ENCODE measurements around the gene LHX8.

Gene LHX8

GRCh38 chr1:75130865-75131564 is 3.2 kb upstream of the LHX8 start:
- Histone ChIP-seq H3K4ac (ENCODE audit: low read depth in 1 of 2, low read length in 2 of 2) (no peak overlapping the region), H3K9me3 (ENCODE audit: control insufficient read depth, low read length) (peaks cover 13% of the 10 kb centered on the region), H2BK5ac (ENCODE audit: low read depth, low read length, poor library complexity, severe bottlenecking) (no peak overlapping the region), H4K8ac (ENCODE audit: low read length) (no peak overlapping the region), H3K79me1 (replicated peaks; ENCODE audit: low read length, poor library complexity, severe bottlenecking) (no peaks in the 10 kb centered on the region), H3K23ac (ENCODE audit: low read length in 2 of 2) (no peak overlapping the region), H2AK5ac (ENCODE audit: low read length, severe bottlenecking) (no peak overlapping the region), H2BK120ac (ENCODE audit: low read depth, low read length) (no peak overlapping the region), H4K91ac (ENCODE audit: low read length) (no peak overlapping the region), H2BK15ac (ENCODE audit: low read depth, poor library complexity, severe bottlenecking) (no peak overlapping the region), H3K4me2 (ENCODE audit: low read length, poor library complexity, severe bottlenecking) (no peak overlapping the region), H3K9ac (ENCODE audit: low read length) (no peak overlapping the region), H2AFZ (ENCODE audit: low read depth, low read length) (no peak overlapping the region), H3K14ac (ENCODE audit: low read length in 2 of 2) (no peak overlapping the region), H3K18ac (ENCODE audit: low read depth in 1 of 2, low read length in 2 of 2) (no peak overlapping the region), H3K27me3 (ENCODE audit: control insufficient read depth in 1 of 2, insufficient read depth in 1 of 2, low read length in 2 of 2) (peaks cover 96 to 98% of the 10 kb centered on the region in 2 experiments), H2BK12ac (ENCODE audit: low read length in 2 of 2) (no peak overlapping the region), H3K27ac (ENCODE audit: low read length, poor library complexity, severe bottlenecking) (no peak overlapping the region), H3K36me3 (ENCODE audit: control insufficient read depth in 1 of 2, insufficient read depth in 2 of 2, low read depth in 1 of 2, low read length in 2 of 2) (no peaks in the 10 kb centered on the region), H3K4me3 (ENCODE audit: insufficient read depth in 1 of 2, low read depth in 1 of 2, low read length in 2 of 2) (no peak overlapping the region), H3K4me1 (ENCODE audit: control insufficient read depth, insufficient read depth, low read depth, low read length) (peaks cover 17% of the 10 kb centered on the region)
- WGBS: 3% methylated on average over 32 of the region's 36 CpGs
- DNase-seq: no peak

GRCh38 chr1:75131565-75132241 is 2.5 kb upstream of the LHX8 start:
- Histone ChIP-seq H3K18ac (ENCODE audit: low read depth in 1 of 2, low read length in 2 of 2) (no peak overlapping the region), H2BK12ac (ENCODE audit: low read length in 2 of 2) (no peak overlapping the region), H3K23ac (ENCODE audit: low read length in 2 of 2) (no peak overlapping the region), H3K14ac (ENCODE audit: low read length in 2 of 2) (no peak overlapping the region), H4K8ac (ENCODE audit: low read length) (no peak overlapping the region), H3K9ac (ENCODE audit: low read length) (no peak overlapping the region), H2AFZ (ENCODE audit: low read depth, low read length) (no peak overlapping the region), H3K27me3 (ENCODE audit: control insufficient read depth in 1 of 2, insufficient read depth in 1 of 2, low read length in 2 of 2) (peaks cover 100% of the 10 kb centered on the region in 2 experiments), H4K91ac (ENCODE audit: low read length) (no peak overlapping the region), H2BK120ac (ENCODE audit: low read depth, low read length) (no peak overlapping the region), H3K4me3 (ENCODE audit: insufficient read depth in 1 of 2, low read depth in 1 of 2, low read length in 2 of 2) (no peak overlapping the region), H3K9me3 (ENCODE audit: control insufficient read depth, low read length) (peaks cover 13% of the 10 kb centered on the region), H3K4me1 (ENCODE audit: control insufficient read depth, insufficient read depth, low read depth, low read length) (peaks cover 24% of the 10 kb centered on the region), H3K27ac (ENCODE audit: low read length, poor library complexity, severe bottlenecking) (no peak overlapping the region), H3K36me3 (ENCODE audit: control insufficient read depth in 1 of 2, insufficient read depth in 2 of 2, low read depth in 1 of 2, low read length in 2 of 2) (no peaks in the 10 kb centered on the region), H3K79me1 (replicated peaks; ENCODE audit: low read length, poor library complexity, severe bottlenecking) (no peaks in the 10 kb centered on the region), H3K4ac (ENCODE audit: low read depth in 1 of 2, low read length in 2 of 2) (no peak overlapping the region), H2BK5ac (ENCODE audit: low read depth, low read length, poor library complexity, severe bottlenecking) (no peak overlapping the region), H3K4me2 (ENCODE audit: low read length, poor library complexity, severe bottlenecking) (no peak overlapping the region), H2AK5ac (ENCODE audit: low read length, severe bottlenecking) (no peak overlapping the region), H2BK15ac (ENCODE audit: low read depth, poor library complexity, severe bottlenecking) (no peak overlapping the region)
- DNase-seq: no peak
- 3% methylated on average over 23 of the region's 27 CpGs for WGBS

- Histone ChIP-seq H3K14ac (ENCODE audit: low read length in 2 of 2) (no peak overlapping the region), H3K4me1 (ENCODE audit: control insufficient read depth, insufficient read depth, low read depth, low read length) (peaks cover 26% of the 10 kb centered on the region), H2BK120ac (ENCODE audit: low read depth, low read length) (no peak overlapping the region), H3K4me3 (ENCODE audit: insufficient read depth in 1 of 2, low read depth in 1 of 2, low read length in 2 of 2) (no peak overlapping the region), H3K4me2 (ENCODE audit: low read length, poor library complexity, severe bottlenecking) (no peak overlapping the region), H2BK5ac (ENCODE audit: low read depth, low read length, poor library complexity, severe bottlenecking) (no peak overlapping the region), H3K9me3 (ENCODE audit: control insufficient read depth, low read length) (peaks cover 10% of the 10 kb centered on the region), H4K91ac (ENCODE audit: low read length) (no peak overlapping the region), H3K4ac (ENCODE audit: low read depth in 1 of 2, low read length in 2 of 2) (no peak overlapping the region), H3K36me3 (ENCODE audit: control insufficient read depth in 1 of 2, insufficient read depth in 2 of 2, low read depth in 1 of 2, low read length in 2 of 2) (no peaks in the 10 kb centered on the region), H3K27me3 (ENCODE audit: control insufficient read depth in 1 of 2, insufficient read depth in 1 of 2, low read length in 2 of 2) (peaks cover 99 to 100% of the 10 kb centered on the region in 2 experiments), H2BK12ac (ENCODE audit: low read length in 2 of 2) (no peak overlapping the region), H3K18ac (ENCODE audit: low read depth in 1 of 2, low read length in 2 of 2) (no peak overlapping the region), H2BK15ac (ENCODE audit: low read depth, poor library complexity, severe bottlenecking) (no peak overlapping the region), H3K79me1 (replicated peaks; ENCODE audit: low read length, poor library complexity, severe bottlenecking) (no peaks in the 10 kb centered on the region), H3K23ac (ENCODE audit: low read length in 2 of 2) (no peak overlapping the region), H3K27ac (ENCODE audit: low read length, poor library complexity, severe bottlenecking) (no peak overlapping the region), H4K8ac (ENCODE audit: low read length) (no peak overlapping the region), H3K9ac (ENCODE audit: low read length) (no peak overlapping the region), H2AFZ (ENCODE audit: low read depth, low read length) (no peak overlapping the region), H2AK5ac (ENCODE audit: low read length, severe bottlenecking) (no peak overlapping the region)
- 5% methylated on average over 20 of the region's 23 CpGs for WGBS
- no peak for DNase-seq
Observed at GRCh38 chr1:75132242-75132811, 1.9 kb upstream of the LHX8 start.

DNA sequence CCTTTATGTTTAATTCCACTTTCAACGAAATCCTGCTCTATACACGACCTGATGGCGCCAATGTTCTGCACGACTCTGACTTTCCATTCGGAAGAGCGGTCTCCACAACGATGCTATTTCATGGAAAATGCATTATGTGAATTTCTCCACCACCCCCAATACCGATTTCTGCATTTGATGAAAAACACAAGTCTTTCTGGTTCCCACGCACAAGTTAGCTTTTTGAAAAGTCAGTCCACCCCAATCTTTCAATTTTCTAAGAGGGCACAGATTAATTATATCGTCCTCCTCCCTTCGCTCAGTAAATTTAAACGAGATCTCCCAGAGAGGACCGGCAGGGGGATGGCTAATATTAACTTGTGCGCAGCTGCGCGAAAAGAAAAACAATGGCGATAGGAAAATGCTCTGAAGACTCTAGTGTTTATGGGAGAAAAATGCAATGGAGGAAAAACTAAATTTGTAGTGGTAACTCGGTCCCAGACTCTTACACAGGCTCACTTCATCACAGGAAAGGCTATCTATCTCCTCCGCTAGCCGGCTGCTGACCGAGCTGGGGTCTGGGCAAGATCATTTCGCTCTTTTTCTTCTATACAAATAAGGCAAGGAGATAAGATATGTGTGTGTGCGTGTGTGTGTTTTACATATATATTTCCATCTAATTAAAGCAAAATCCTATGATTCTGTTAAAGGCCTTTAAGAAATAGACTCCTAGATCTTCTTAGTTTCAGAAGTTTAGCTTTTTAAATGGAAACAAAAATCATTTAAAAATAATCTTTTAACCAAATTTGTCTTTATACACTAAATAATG is 1.2 kb upstream of the LHX8 start:
- Histone ChIP-seq H3K14ac (ENCODE audit: low read length in 2 of 2) (no peak overlapping the region), H3K9ac (ENCODE audit: low read length) (no peak overlapping the region), H2AFZ (ENCODE audit: low read depth, low read length) (no peak overlapping the region), H2BK15ac (ENCODE audit: low read depth, poor library complexity, severe bottlenecking) (no peak overlapping the region), H3K4me1 (ENCODE audit: control insufficient read depth, insufficient read depth, low read depth, low read length) (peaks cover 26% of the 10 kb centered on the region), H2BK5ac (ENCODE audit: low read depth, low read length, poor library complexity, severe bottlenecking) (no peak overlapping the region), H4K91ac (ENCODE audit: low read length) (no peak overlapping the region), H4K8ac (ENCODE audit: low read length) (no peak overlapping the region), H3K4me2 (ENCODE audit: low read length, poor library complexity, severe bottlenecking) (no peak overlapping the region), H3K27me3 (ENCODE audit: control insufficient read depth in 1 of 2, insufficient read depth in 1 of 2, low read length in 2 of 2) (peaks cover 99 to 100% of the 10 kb centered on the region in 2 experiments), H3K4me3 (ENCODE audit: insufficient read depth in 1 of 2, low read depth in 1 of 2, low read length in 2 of 2) (no peak overlapping the region), H3K9me3 (ENCODE audit: control insufficient read depth, low read length) (peaks cover 10% of the 10 kb centered on the region), H3K27ac (ENCODE audit: low read length, poor library complexity, severe bottlenecking) (no peak overlapping the region), H2BK12ac (ENCODE audit: low read length in 2 of 2) (no peak overlapping the region), H2AK5ac (ENCODE audit: low read length, severe bottlenecking) (no peak overlapping the region), H2BK120ac (ENCODE audit: low read depth, low read length) (no peak overlapping the region), H3K18ac (ENCODE audit: low read depth in 1 of 2, low read length in 2 of 2) (no peak overlapping the region), H3K79me1 (replicated peaks; ENCODE audit: low read length, poor library complexity, severe bottlenecking) (no peaks in the 10 kb centered on the region), H3K36me3 (ENCODE audit: control insufficient read depth in 1 of 2, insufficient read depth in 2 of 2, low read depth in 1 of 2, low read length in 2 of 2) (no peaks in the 10 kb centered on the region), H3K23ac (ENCODE audit: low read length in 2 of 2) (no peak overlapping the region), H3K4ac (ENCODE audit: low read depth in 1 of 2, low read length in 2 of 2) (no peak overlapping the region)
- DNase-seq: no peak
- WGBS: 8% methylated on average over 18 of the region's 23 CpGs
